ENCODE data around the gene LIPT2.

- TF ChIP-seq GATA2 (IDR thresholded peaks at IDR 0.05; ENCODE audit: low read depth, low read length) = peak; percentile 8; the same call in 1 of the 2 replicates
- TF ChIP-seq GATA3 (IDR thresholded peaks at IDR 0.05; ENCODE audit: low read depth, low read length) = no peak
These were observed 45.2 kb upstream of the LIPT2 start for GRCh38 chr11:74538680-74539079.
